Stimulated activated CD4-positive, alpha-beta T cell treated with anti-CD3 and anti-CD28 coated beads, Interleukin-15, amount 100 ng/mL, for 1 hour (primary cell): ENCODE results near the gene TAC3.
A peak's percentile ranks its signal among the peaks of the same experiment; 100 is the strongest.

ENCODE experiments used
- DNase-seq, 2 donors: peaks; one replicate each; pipeline ENCODE4 v3.0.0-alpha.2; 2020; ENCODE audit warnings: low read depth in 1 of 2, low spot score in 1 of 2

TAC3 gene

DNA sequence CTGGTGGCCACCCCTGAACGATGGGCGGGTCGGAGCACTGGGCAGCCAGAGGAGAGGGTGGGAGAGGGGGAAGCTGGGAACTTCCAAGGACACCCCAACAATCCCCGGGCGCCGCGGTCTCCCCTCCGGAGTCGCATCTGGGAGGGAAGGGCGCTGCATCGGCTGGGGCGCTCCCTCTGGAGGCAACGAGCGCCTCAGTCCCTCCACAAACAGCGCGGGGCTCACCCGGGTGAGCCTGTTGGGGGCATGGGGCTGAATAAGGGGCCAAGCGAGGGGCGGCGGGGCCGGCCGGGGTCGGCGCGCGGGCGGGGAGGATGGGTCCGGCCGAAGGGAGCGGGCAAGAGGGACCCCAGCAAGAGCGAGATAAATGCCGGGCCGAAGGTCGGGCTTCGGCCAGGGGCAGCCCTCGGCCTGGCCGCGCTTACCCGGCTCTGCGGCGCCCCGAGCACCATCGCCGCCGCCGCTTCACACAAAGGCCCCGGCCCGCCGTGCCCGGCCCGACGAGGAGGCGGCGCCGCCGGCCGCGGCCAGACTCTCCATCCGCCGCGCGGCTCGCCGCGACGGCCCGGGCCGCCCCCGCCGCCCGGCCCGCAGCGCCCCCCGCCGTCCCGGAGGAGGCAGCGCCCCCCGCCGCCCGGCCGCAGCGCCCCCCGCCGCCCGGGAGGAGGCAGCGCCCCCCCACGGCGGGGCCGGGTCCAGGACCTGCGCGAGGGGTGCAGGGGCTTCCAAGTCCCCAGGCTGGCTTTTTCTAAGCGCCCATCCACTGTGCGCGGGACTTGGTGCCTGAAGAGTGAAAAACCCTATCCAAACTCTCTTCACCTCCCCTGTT, 10.1 kb downstream of the TAC3 start, which contains the start of gene ZBTB39:
Gene ZBTB39 (minus strand): TSS at position 567 of the 829 bp plus-strand sequence. CDS start 1,629 bp downstream, outside the sequence.
- peak; percentile 51 to 62 for DNase-seq

DNA sequence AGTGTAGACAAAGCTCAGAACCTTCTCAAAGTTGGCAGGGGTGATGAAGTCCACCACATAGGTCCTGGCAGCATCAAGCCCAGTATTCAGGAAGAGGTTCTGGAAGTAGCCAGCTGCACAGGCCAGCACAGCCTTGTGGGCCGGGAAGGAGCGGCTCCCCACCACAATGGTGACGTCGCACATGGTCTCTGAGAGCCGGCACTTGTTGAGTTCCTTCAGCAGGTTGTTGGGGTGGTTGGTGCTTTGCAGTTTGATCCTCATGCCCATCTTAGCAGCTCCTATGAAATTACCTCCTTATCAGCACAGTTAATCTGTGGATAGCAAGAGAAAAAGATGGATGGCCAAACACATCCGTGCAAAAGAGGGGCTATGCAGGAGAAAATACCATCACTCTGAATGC, 11.7 kb downstream of the TAC3 start:
- DNase-seq: no peak

DNA sequence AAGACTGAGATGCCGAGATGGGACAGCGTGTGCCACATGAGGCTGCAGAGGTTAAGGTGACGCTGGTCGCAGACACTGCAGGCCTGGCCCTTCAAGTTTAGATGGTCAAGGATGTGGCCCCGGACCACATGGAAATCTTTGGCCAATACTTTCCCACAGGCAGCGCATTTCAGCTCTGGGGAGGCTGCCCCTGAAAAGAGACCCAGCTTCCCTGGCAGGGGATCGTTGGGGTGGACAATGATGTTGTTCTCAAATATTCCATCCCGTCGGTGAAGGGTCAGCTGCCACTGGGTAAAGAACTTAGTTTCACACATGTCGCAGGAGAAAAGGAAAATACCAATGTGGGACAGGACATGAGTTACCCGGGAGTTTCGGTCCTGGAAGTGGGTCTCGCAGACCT, 12.9 kb downstream of the TAC3 start:
- no peak for DNase-seq

DNA sequence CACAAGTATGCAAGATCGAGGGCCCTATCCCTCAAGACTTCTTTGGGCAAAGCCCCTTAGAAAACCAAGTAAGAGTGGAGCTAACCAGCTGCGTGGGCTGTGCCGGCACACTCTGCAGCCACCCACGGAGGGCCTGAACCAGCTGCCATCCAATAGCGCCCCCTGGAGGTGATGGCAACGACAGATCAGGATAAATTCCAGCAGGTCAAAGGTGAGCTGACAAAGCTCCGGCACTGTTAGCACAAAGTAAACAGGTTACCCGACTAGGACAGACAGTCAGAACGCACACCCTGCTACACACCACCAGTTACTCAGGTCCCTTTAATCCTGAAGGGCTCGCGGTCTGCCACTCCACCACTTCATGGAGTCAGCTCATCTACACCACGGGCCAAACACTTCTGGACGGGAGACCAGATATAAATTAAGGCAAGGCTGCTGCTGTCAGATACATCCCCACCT, 14.9 kb downstream of the TAC3 start:
- DNase-seq: peak; percentile 51 to 56

- no peak for DNase-seq
Observed at GRCh38 chr12:57000393-57000792, 15.9 kb downstream of the TAC3 start.

DNA sequence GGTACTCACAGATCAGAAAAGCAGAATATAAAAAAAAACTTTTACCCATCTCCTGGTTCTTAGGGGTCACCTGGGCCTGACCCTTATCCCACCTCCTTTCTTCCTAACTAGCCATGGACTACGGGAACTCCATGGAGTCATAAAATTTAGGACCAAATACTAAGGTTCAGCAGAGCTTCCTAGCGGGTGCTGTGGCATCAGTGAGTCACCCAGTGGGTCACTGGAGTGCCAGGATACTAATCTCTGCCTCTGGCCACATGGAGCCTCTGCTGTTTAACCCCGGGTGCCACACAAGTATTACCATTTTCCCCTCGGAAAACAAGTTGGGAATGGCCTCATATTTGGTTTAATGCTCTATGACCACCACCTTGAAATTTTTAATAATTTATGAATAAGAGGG, 16.9 kb downstream of the TAC3 start:
- DNase-seq: no peak

DNA sequence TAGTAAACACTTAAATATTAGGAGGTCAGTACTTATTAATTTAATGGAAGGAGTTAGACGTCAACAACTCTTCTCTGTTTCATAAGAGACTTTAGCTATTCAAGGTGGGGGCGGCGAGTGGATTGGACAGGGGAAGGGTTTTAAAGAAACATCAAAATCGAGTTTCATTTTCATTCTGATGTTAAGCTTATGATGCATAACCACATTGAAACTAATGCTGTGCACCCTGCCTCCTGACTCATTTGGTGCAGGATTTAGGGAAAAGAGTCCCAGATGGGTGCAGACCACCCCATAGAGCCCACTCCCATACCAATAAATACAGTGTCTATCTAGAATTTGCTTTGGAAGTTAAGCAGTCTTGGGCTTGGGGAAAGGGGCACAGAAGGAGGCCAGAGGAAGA, 17.3 kb downstream of the TAC3 start:
- DNase-seq: peak in 1 of 2 donors; percentile 17

GRCh38 chr12:56998316-56998715, 18.0 kb downstream of the TAC3 start:
- no peak for DNase-seq

DNA sequence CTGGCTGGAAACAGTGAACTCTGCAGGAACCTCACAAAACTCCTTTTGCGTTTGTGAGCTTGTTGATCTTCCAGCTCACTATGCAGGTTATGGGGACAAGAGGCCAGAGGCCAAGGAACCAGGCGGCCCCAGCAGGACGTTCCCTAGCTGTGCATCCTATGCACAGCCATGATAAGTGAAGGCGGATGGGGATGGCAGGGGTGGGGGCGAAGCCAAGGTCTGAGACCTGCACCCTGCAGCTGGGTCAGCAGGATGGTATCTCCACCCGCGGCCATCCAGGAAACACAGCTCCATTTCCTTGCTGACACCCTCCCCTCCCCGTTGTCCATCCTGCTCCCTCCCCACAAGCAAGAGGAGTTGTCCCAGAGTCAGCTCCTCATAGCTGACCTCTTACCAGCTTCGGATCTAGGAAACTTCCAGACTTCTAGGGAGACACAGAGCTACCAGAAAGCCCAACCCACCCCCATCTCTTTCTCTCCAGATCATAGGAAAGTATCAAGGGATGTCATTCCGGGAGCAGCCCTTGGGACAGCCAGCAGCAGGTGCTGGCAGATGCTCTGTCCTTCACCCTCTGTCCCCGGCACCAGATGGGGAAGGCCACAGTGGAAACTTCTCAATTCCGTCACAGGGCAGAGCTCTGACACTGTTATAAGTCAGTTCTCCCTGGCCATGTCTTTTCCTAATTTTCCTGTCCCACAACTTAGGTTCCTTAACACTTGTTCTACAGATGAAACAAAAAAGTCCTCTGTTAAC, 19.4 kb downstream of the TAC3 start:
- no peak for DNase-seq

DNA sequence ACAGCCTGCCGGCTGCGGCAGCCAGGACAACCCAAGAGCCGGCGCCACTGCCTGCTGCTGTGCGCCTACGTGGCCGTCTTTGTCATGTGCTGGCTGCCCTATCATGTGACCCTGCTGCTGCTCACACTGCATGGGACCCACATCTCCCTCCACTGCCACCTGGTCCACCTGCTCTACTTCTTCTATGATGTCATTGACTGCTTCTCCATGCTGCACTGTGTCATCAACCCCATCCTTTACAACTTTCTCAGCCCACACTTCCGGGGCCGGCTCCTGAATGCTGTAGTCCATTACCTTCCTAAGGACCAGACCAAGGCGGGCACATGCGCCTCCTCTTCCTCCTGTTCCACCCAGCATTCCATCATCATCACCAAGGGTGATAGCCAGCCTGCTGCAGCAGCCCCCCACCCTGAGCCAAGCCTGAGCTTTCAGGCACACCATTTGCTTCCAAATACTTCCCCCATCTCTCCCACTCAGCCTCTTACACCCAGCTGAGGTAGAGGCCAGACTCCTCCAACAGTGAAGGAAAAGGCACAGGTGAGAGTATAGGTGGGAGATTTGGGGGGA, 20.3 kb downstream of the TAC3 start:
- DNase-seq: no peak

GRCh38 chr12:56995201-56995929, 21.0 kb downstream of the TAC3 start:
- DNase-seq: no peak

- DNase-seq: no peak
Observed at GRCh38 chr12:56994231-56994746, 22.0 kb downstream of the TAC3 start.

DNA sequence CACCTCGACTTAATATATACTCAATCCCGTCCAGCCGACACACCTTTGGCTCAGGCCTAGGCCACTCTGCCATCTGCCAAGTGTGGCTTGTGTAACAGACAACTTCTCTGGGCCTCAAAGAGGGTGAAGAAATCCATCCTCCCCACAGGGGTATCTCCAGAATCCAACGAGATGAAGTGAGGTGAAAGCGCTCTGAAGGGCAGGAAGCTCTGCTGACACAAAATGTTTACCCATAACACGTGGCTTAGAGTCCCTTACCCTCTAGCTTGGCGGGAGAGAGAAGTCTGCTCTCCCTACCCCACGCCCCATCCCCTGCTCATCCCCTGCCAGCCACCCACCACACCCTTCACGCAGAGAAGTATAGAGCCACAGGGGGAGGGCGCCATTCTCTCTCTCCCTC, 23.0 kb downstream of the TAC3 start:
- no peak for DNase-seq

DNA sequence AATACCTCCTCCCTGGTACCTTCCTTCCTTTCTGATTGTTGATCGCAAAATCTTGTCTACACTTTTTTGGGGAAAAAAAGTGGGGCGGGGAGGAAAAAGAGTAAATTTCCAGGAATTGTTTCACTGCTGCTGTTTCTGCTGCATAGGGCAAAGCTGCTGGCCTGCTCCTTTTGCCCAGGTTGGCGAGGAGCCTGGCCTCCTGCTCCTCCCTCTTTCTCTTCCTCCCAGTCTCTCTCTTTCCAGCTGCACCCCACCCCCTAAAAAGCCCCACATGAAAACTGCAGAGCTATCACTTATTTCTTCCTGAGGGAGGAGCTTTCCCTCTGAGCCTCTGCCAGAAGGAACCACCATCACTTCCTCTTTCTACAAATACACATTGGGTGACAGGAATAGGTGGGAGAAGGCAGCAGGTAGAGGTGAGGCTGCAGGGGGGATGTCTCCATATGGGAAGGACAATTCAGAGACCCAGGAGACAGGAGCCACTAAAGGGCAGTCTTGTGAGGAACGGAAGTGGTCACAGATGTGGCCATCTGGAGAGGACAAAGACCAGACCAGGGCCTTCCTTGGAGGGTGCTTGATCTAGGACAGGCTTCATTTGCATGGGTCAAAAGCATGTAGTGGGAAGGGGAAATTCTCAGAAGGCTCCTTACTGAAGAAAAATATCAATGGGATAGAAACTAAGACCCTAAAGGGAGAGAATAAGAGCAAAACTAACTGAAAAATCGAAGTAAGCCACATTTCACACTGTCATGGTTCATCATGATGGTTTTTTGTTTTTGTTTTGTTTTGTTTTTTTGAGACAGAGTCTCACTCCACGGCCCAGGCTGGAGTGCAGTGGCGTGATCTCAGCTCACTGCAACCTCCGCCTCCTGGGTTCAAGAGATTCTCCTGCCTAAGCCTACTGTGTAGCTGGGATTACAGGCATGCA, 24.7 kb downstream of the TAC3 start:
- no peak for DNase-seq

DNA sequence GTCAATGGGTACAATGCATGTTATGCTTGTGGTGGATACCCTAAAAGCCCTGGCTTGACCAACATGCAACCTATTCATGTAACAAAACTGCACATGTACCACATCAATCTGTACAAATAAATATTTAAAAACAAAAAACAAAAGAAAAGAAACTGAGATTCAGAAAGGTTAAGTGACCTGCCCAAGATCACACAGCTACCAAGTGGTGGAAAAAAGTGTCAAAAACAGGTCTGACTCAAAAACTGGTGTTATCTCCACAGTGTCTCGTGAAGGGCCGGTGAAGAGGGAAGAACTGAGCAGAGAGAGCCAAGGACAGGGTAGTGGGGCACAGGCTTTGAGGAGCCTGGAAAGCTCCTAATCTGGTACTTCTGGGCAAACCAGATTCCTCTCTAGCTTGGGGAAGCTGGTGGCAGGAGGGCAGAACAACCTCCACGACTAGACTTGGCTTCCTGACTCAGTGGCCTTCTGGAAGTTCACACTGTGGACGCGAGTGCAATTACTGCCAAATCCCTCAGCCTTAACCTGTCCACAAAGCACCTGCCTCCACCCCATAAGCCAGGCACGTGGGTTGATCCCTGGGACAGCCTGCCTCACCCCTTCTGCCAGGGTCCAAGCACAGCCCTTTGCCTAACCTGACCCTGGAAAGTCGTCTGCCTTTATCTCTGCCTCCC, 25.5 kb downstream of the TAC3 start:
- no peak for DNase-seq

DNA sequence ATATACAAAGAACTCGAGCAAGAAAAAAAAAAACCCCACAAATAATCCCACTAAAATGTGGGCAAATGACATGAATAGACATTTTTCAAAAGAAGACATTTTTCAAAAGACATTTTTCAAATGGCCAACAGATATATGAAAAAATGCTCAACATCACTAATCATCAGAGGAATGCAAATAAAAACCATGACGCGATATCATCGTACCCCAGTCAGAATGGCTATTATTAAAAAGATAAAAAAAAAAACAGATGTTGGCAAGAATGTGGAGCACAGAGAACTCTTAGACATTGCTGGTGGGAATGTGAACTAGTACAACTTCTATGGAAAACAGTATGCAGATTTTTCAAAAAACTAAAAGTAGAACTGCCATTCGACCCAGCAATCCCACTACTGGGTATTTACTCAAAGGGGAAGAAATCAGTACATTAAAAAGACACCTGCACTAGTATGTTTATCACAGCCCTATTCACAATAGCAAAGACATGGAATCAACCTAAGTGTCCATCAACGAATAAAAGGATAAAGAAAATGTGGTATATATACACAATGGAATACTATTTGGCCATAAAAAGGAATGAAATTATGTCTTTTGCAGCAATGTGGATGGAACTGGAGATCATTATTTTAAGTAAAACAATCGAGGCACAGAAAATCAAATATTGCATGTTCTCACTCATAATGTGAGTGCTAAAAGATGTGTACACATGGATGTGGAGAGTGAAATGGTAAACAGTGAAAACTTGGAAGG, 26.3 kb downstream of the TAC3 start:
- no peak for DNase-seq

DNA sequence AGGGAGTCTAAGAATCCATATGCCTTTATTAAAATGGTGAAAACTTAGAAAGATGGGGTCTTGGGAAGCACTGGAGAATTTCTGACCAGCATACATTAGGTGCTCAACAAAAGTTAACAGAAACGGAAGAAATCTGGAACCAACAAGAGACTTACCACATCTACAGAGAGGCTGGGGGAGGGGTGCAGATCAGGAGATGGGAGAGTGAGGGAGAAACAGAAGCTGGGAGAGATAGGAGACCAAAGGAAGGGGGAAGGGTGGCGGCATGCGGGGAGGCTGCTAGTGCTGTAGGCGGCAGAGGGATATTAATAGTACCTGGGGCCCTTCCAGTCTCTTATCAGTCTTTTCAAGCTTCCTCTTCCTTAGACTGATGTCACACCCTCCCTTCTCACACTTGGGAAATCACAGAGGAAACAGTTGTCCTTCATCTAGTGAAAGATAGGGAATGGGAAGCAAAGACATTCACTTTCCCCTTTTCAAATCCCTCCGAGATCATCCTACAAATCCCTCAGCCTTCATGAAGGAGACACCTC, 28.1 kb downstream of the TAC3 start:
- DNase-seq: no peak

DNA sequence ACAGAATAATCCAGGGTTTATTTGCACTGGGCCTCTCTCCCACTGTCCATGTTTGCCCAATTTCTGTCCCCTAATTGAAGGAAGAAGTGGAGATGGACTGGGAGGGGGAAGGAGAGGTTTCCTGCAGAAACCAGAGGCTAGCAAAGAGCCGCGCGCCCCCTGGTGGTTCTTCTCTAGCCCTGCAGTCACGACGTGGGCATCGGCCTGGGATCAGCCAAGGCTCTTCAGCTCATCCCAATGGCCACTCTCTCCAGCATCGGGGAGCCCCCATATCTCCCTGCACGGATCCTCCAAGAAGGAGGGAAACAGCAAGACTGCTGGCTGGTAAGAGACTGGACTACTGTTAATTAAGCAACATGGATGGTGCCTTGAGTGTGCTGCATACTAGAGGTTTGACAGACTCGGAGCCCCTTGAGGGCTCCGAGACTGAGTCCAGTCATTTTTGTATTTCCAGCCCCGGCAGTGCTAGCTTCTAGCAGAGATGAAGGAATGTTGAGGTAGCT, 28.7 kb downstream of the TAC3 start:
- DNase-seq: peak; percentile 46 to 66
